ENCODE results near the gene POU6F2.
"Not testable (repeated sequence)": the region's sequence is repeated elsewhere in the genome, so short reads cannot be mapped to it uniquely, and the experiment has no call there.

Gene POU6F2

DNA sequence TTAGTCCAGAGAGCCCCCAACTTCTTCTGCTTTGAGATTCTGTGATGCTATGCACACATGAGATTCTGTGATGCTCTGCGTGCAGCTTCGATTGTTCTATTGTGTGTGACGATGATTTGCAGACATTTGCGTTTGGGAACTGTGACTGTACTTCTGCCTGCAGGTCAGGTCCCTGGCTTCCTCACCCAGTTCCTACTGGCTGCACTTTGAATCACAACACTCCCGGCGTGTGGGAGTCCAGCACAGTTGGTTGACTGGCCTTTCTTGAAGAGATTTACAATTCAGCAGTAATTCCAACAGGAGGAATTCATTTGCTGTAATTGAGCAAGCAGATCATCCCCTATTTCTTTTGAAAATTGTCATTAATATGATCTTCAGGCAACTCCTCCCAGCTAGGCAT, 336.3 kb downstream of the POU6F2 start:
- no peak for DNase-seq

DNA sequence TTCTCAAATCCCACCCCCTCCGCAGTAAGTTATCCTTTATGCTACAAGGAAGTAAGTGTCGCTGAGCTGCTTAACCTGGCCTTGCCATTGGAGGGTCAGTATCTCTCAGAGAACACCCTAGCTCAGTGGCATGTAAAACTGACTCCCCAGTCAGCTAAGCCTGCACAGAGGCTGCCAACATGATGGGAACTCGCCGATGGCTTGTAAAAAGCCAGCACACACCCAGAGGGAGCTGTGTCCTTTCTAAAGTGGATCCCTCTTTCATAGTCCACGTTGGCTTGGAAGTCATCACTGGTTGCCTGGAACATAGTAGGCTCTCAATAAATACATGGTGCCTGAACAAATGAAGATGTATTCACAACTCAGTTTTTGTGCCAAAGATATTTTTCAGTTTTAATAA, 339.4 kb downstream of the POU6F2 start:
- no peak for DNase-seq

DNA sequence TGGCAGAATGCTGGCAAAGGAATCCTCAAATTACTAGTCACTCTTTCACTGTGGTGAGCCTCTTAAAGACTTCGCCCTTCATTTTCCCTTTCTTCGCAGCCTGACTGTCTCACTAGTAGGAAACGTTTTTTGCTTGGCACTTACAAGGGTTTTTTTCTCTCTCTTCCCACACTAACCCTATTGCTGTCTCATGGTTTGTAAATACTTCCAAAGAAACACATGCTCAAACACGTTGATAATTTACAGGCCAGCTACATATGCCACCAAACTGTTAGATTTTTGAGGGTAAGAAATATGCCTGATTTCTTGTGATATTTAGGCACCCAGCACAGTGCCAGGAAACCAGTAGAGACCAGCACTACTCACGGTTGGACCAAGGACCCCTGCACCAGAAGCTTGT, 340.2 kb downstream of the POU6F2 start:
- DNase-seq = no peak

DNA sequence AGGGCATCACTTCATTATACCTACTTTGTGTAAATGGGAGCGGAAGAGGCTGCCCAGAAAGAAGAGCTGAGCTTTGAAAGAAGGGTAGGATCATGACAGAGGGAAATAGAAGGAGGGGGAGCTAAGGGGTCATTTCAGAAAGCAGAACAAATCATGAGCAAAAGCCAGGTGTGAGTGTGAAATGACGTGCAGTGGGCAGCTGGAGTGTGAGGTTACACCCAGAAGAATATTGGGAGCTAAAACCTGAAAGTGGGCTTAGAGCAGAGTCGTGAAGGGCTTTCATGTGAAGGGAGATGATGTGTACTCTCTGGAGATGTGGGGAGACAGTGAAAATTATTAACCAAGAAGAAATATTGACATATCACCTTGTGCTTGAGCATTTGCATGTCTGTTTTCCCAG, 343.5 kb downstream of the POU6F2 start:
- DNase-seq = no peak

DNA sequence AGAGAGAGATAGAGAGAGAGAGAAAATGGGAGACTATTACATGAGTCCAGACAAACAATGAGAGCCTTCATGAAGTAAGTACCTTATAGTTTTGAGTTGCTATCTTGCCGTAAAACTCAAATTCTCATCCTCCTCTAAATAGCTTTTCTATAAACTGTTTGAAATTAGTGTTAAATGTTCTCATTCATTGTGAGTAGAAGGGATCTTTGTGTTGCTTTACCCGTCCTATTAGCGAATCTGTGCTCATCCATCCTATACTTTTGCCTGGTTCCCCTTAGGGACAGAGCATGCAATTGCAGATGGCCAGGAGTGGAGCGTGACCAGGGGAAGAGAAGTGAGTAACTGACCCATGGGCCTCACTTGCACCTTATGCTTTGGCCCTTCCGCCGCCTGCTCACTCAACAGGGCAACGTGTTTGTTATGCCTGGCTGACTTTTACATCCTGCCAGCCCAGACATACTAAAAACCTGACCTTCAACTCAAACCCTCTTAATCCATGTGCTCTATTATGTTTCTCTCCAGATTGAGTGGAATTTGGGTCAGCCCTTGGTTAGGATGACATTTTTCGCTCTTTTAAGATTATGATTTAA, 344.3 kb downstream of the POU6F2 start:
- DNase-seq = no peak

DNA sequence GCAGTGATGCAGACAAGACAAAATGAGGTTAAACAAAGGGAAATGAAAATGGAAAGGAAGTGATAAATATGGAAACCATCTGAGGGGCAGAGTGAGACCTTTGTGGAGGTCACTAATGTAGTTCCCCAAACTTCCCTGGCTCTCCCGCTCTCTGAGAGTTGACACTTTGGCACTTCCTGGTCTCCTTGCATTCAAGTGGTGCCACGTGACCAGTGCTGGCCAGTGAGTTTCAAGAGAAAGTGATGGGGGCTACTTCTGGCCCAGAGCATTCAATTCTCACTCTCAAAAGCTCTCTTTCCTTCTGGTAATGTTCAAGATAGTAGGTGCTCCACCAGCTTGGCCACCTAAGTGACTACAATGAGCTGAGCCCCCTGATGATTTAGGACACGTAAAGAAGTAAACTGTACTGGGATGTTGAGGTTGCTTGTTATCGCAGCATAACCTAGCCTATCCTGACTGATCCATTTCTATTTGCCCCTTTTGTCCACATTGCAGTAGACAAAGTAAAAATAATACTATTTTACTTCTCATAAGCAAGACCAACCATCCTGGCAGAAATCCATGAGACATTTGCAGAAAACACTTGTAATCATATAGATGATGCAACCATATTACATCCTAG, 346.5 kb downstream of the POU6F2 start:
- DNase-seq = no peak

DNA sequence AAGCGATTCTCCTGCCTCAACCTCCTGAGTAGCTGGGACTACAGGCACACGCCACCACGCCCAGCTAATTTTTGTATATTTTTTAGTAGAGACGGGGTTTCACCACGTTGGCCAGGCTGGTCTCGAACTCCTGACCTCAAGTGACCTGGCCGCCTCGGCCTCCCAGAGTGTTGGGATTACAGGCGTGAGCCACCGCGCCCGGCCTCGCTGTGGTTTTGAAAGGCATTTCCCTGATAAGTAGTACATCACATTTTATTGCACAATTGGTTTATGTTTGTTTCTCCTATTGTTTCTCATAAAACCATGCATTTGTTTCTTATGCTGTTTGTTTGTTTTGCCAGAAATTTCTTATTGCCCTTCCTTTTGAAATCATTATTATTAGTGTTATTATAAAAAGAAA, 353.9 kb downstream of the POU6F2 start:
- not testable (repeated sequence) for DNase-seq

DNA sequence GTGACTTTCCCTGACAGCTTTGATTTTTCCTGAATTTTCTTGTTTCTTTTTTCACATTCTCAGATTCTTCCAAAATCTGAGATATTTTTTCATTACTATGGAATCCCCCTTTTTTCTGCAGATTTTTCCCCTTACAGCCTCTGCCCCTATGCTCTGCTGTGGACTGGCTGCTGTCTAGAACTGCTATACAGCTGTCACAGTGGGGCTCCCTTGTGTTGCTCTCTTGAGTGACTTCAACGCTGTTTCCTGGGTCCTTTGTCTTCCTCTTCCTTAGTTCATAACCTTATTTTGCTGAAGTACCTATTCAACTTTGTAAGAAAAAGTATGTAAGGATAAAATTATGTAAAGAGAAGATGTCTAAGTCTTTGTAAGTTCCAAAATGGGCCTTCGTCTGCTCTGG, 354.4 kb downstream of the POU6F2 start:
- no peak for DNase-seq

DNA sequence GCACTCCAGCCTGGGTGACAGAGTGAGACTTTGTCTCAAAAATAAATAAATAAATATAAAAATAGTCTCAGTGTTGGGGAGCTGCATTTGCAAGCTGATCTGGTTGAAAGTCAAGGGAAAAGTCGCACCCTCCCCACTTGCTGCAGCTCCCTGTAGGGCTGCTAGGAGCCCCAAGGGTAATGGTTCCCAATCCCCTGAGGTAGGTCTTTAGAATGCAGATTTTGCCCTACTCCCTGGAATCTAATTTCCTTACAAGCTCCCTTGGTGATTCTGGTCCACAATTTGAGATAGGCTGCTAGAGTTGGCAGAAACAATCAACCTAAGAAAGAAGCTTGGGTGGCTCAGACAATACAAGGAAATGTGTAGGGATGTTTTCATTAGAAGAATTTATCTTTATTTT, 356.0 kb downstream of the POU6F2 start:
- no peak for DNase-seq

DNA sequence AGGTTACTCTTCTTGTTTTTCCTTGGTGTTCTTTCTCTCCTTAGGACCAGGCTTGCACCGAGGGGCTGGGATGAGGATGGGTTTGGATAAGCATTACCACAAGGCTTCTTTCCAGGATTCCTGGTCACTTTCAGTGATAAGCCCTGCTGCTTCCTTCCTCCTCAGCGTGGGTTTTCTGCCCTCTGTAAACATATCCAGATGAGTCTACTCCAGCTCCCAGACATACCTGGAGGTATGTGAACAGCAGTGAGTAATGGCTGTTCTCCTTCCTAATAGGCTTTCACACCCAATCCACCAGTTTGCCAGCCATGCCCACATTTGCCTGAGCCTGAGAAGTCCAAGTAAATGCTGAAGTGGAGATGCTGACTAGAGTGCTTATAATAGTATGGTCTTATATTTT, 358.7 kb downstream of the POU6F2 start:
- DNase-seq = no peak

DNA sequence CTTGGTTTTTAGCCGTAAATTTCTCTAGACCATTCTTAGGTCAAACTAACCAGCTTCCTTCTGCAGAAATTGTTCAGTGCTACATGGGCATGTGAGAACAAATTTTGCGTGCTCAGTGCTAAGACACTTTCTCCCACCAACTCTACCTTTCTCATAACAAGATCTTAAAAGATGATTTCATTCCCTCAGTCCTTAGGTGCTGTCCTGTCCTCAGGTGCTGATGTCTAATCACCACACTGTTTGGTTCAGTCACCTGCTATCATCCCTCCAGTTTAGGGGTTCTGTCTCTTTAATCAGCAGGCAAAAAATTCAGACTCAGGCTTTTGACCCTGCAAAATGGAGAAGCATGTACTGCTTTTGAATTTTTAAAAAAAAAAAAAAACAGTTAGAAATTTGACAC, 361.0 kb downstream of the POU6F2 start:
- no peak for DNase-seq

DNA sequence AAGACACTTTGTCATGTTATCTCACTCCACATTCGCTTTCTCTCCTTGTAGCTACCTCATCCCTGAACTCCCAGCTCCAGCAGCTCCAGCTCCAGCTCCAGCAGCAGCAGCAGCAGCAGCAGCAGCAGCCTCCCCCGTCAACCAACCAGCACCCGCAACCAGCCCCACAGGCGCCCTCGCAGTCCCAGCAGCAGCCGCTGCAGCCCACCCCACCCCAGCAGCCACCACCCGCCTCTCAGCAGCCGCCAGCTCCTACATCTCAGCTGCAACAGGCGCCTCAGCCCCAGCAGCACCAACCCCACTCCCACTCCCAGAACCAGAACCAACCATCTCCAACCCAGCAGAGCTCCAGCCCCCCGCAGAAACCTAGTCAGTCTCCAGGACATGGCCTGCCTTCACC, 361.9 kb downstream of the POU6F2 start:
- no peak for DNase-seq

DNA sequence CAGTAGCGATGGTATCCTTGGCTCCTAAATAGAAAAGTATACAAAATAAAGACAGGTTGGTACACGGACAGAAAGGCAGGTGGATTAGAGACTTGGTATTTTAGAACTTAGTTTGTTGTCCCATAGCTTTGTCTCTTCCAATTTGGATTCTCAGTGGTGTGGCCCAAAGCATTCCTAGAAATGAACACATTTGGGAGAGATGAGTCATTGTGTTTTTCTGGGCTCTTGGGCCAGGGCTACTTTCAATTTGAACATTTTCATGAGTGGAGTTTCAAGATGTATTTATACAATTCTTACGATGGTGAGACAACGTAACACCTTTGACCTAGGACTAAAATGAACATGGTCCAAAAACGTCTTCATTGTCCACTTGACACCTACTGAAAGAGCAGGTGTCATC, 363.4 kb downstream of the POU6F2 start:
- DNase-seq = no peak

DNA sequence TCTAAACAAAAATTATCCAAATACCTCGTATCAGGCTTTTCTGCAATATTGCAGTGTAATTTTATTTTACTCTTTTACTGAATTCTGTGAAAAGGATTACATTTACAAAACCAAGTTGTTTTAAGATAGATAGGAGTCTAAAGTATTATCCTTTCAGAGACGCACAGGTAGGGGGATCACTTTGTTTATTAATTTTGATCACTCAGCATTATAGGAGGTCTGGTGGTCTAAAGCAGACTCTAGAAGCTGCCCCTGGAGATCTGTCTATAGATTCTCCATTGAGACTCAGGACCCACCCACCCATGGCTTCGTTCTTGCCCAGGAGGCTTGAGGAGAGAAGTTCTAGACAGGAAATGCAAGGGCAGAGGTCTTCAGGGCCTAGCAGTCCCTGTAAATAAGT, 365.1 kb downstream of the POU6F2 start:
- no peak for DNase-seq

DNA sequence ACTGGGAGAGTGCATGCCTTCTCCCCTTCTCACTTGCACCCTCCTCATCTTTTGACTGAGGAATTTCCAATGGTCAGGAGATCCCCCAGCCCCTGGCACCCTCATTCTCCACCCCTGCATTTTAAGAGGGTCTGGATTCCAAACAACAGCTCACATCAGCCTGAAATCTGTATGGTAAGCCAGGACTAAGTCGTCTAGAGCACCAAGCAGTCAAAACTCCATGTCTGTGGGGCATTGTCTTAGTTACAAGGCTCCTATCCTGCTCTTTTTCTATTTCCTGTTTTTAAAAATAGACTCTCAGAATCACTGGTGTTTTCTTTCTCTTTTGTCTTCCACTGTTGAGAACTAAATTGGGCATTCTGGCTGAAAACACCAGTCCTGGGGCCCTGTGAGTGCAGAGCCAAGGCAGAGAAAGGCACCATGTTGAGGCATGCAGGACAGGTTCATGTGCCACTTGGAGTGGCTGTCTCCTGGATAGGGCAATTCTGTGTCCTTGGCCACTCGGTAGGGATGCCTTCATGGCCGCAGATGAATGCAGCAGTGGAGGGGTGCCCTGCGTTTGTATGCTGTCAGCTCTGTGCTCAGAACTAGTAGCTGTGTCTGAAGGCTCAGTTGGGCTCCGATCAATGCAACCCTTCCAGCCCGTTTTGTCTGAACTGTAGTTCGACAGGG, 371.9 kb downstream of the POU6F2 start:
- no peak for DNase-seq

DNA sequence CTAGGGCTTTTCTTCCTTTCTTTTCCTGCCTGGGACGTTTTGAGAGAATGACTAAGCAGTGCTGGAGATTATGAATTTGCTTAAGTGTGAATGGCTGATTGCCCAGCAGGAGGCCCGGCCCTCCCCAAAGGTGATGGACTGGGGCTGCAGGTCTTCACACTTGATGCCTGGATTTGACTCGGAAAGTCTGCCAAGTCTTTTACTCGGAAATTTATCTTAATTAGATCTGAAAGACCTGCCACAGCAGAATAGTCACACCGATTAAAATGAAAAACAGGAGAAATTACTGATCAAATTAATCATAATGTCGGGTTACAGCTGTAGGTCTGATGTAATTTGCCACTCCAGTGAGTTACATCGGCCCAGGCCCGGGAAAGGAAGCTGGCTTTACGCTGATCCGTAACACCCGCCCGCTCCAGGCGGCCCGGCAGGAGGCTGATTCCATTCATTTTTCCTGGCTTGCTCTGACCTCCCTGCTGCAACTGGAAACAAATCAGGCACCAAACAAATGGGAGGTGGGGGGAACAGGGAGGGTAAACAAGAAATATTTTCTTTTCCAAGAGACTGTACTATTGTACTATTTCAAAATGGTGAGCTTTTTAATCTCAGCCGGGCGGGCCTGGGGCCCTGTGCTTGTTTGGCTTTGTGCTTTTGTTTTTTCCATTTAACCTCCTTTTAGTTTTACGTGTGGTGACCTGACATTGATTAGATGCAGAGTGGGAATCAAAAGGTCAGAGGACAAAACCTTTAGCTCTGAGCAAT, 376.1 kb downstream of the POU6F2 start:
- peak; percentile 92 for DNase-seq

DNA sequence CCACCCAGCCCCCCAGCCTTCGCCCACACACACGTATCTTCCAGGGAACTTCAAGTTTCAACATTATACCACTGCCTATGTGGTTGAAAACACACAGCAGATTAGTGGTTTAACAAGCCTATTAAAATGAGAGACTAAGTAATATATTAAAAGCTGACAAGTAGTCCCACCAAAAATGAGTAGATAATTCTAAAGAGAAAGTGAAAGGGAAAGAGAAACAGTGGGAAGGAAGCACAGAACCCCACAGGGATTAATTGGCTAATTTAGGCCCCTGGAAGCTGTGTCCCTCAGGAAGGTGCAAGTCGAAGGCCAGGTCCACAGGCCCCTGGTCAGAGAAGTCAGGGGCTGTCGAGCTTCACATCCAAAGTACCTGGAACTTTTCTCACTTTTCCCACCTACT, 378.0 kb downstream of the POU6F2 start:
- no peak for DNase-seq

DNA sequence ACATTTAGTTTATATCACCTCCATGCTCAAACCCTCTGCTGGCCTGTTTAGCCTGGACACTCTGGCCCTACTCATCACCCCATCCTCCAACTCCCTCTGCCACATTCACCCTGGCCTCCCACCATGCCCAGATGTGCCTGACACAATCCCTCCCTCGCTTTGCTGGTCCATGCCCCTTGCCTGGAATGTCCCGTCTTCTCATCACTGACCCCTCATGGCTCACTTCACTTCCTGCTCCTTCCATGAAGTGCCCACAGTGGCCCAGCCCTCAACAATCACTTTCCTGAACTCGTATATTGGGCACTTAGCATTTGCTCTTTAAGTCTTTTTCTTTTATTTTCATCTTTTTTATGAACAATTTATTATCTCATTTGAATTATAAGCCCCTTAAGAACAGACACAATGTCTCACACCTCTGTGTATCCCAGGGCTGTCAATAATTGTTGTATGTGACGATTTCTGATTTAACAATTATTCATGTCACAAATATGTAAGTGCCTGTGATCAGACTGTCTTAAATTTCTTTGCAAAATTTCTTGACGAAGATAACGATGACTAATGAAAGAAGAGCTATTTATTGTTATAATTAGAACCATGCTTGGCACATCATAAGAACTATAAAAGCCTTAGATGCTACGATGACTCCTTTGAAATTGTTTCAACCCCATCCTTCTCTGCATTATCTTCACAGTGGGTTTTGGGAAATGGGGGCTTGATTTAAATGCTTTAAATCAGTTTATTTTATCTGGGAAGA, 378.6 kb downstream of the POU6F2 start:
- no peak for DNase-seq

DNA sequence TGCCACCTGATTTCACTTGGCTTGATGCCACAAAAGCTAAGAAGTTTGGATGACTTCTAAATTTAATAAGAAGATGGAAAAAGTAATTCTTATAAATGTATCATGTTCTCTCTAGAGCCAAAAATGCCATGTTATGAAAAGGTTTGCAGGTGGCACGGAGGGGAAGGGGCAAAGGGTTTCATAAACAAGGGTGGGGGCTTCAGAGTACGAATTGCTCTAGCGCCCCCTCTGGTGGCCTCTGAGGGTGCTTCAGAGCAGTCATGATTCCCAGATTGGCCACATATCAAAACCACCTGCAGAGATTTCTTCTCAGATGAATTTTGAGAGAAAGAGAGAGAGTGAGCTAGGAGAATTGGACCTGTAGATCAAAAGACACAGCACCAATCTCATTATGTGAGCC, 379.9 kb downstream of the POU6F2 start:
- DNase-seq = no peak

DNA sequence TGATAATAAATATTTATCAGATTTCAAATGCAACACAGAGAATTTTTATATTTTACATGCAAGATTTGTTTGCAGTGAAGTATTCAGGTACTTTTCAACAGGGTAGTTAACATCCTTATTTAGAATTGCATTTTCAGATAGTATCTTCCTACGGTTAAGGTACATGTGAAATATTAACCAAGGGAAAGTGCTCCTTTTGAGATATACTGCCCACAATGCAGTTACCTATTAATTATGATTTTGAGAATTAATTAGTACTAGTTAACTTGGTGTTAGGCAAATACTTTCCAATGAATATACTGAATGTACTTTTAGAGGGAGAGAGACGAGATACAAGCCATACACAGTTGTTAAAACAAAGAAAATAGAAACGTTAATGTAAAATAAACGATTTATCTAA, 382.3 kb downstream of the POU6F2 start:
- no peak for DNase-seq

DNA sequence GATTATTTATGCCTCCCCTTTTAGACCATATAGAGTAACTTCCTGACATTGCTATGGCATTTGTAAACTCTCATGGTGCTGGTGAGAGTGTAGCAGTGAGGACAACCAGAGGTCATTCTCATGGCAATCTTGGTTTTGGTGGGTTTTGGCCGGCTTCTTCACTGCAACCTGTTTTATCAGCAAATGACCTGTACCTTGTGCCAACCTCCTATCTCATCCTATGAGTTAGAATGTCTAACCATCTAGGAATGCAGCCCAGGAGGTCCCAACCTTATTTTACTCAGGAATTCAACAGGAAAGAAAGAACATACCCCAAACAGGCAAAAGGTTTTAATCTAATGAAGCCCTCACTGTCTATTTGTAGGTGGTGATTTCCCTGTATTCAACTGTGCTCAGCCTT, 383.1 kb downstream of the POU6F2 start:
- DNase-seq = no peak

DNA sequence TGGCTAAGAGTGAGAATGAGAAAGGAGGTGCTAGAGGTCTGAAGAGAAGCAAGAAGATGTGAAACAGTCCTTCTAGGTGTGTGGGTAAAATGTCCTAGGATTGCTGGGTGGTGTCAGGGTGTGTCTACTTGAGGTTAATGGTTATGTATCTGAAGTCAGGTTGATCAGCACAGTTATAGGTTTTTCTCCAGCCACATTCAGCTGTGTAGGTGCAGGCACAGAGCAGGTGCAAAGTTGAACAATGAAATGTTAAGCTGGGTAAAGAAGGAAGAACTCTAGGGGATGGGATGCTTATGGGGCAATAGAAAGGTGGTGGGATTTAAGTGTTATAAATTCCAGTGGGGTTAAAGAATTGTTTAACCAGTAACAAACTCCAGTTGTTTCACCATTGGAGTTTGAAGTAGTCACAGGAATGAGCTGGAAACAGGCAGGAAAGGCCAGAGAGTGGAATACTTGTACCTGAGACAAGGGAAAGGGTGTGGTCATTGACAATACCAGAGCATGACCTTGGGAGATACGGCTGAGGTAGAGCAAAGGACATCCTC, 388.1 kb downstream of the POU6F2 start:
- DNase-seq = no peak

DNA sequence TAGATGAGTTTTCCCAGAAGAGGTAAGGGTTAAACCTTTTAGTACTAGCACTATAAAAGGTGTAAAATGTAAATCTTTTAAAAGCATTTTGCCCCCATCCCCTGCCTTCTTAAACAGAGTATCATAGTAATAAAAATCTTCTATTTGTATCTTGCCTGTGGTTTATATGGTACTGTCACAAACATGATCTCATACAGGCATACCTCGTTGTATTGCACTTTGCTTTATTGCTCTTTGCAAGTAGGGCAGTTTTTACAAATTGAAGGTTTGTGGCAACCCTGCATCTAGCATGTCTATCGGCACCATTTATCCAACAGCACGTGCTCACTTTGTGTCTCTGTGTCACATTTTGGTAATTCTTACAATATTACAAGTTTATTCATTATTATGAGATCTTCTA, 389.7 kb downstream of the POU6F2 start:
- DNase-seq = no peak

Data from NCI-H1048 (cell line).